HG03521 (cell line): ENCODE measurements around the gene DSP.

Experiments
- ATAC-seq: cut with Tn5 transposase; IDR thresholded peaks from one replicate; pipeline ENCODE4 v1.9.1; 2021; ENCODE audit warnings: mild to moderate bottlenecking, moderate library complexity; ENCODE audit not compliant: unreplicated experiment

DSP gene, protein sequence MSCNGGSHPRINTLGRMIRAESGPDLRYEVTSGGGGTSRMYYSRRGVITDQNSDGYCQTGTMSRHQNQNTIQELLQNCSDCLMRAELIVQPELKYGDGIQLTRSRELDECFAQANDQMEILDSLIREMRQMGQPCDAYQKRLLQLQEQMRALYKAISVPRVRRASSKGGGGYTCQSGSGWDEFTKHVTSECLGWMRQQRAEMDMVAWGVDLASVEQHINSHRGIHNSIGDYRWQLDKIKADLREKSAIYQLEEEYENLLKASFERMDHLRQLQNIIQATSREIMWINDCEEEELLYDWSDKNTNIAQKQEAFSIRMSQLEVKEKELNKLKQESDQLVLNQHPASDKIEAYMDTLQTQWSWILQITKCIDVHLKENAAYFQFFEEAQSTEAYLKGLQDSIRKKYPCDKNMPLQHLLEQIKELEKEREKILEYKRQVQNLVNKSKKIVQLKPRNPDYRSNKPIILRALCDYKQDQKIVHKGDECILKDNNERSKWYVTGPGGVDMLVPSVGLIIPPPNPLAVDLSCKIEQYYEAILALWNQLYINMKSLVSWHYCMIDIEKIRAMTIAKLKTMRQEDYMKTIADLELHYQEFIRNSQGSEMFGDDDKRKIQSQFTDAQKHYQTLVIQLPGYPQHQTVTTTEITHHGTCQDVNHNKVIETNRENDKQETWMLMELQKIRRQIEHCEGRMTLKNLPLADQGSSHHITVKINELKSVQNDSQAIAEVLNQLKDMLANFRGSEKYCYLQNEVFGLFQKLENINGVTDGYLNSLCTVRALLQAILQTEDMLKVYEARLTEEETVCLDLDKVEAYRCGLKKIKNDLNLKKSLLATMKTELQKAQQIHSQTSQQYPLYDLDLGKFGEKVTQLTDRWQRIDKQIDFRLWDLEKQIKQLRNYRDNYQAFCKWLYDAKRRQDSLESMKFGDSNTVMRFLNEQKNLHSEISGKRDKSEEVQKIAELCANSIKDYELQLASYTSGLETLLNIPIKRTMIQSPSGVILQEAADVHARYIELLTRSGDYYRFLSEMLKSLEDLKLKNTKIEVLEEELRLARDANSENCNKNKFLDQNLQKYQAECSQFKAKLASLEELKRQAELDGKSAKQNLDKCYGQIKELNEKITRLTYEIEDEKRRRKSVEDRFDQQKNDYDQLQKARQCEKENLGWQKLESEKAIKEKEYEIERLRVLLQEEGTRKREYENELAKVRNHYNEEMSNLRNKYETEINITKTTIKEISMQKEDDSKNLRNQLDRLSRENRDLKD (N-terminal part only)

DNA sequence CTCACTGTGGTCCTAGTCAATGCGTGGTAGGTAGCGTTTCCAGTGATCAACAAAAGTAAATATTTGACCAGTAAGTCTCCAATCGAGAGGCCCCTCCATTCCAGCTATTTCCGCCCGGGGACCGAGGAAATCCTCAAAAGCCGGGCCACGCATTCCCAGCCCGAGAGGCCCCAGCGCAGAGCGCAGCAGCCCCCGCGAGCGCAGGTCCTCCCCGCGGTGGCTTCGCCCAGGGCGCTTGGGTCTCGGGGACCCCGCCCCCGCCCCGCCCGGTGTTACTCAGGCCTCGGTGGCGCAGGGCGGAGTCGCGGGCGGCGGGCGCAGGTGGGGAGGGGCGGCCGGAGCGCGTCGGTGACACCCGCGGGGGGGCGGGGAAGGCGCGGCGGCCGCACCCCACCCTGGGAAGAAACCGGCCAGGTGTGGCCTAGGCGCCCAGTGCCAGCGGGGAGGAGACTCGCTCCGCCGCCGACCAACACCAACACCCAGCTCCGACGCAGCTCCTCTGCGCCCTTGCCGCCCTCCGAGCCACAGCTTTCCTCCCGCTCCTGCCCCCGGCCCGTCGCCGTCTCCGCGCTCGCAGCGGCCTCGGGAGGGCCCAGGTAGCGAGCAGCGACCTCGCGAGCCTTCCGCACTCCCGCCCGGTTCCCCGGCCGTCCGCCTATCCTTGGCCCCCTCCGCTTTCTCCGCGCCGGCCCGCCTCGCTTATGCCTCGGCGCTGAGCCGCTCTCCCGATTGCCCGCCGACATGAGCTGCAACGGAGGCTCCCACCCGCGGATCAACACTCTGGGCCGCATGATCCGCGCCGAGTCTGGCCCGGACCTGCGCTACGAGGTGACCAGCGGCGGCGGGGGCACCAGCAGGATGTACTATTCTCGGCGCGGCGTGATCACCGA, at the start of gene DSP:
DSP (plus strand) TSS at position 497 of the 890 bp plus-strand sequence; CDS start at position 742, 245 bp downstream.
- ATAC-seq, result peak; percentile 42

DNA sequence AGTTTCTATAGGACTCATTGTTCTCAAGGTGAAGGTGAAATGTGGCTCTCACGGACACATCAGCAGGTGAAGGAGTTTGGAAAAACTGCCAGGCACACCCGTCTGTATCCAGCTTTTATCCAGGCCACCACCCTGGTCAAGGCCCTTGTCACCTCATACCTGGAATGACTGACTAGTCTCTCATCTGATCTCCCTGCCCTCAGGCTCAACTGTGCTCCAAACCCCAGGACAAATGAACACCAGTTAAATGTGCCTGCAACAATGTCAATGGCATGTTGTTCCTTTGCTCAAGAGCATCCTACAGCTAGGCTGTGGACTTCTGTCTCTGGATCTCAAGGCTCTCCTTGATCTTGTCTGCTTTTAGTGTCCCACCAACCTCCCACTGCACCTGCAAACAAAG, 47.6 kb upstream of the DSP start:
- no peak for ATAC-seq

- no peak for ATAC-seq
Observed at GRCh38 chr6:7494638-7495037, 46.8 kb upstream of the DSP start.

DNA sequence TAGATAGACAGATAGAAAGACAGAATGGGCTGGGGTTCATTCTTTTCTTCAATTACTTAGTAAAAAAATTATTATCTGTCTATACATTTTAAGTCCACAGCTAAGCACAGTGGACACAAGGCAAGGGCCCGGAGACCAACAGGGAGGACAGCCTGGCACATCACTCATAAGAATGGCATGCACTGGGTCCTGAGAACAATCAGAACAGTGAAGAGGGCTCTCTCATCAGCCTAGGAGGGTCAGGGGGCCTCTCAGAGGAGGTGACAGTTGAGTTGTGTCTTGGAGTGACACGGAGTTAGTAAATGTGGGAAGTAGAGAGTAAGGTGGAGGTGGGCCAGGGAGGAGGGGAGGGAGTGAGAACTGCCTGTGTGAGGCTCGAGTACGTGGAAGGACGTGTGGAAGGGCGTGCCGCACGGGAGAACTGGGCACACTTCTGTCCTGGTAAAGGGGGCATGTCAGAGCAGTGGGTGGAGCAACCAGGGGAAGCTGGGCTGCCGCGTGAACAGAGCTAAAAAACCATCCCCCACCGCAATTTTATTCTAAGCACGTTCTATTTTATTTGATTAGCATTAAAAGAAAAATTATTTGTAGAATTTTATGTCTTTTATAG, 45.1 kb upstream of the DSP start:
- ATAC-seq, result no peak

- no peak for ATAC-seq
Observed at GRCh38 chr6:7500752-7501282, 40.7 kb upstream of the DSP start.

DNA sequence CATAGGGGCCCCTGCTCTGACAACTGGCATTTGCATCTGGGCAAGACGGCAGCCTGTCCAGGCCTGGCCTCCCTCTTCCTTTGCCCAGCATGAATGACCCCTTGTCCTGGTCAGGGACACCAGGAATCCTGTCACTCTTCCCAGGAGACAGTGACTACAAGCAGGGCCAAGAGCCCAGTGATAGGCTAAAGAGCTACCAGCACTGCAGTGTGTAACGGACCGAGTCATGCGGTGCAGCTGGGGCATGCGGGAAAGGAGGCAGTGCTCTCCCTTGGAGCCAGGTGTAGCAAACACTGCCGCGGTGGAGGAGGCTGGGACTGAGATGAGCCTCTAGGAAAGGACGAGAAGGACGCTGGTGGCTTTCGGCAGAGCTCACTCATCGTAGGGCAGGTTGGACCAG, 38.7 kb upstream of the DSP start:
- no peak for ATAC-seq

- no peak for ATAC-seq
Observed at GRCh38 chr6:7504041-7504440, 37.4 kb upstream of the DSP start.

GRCh38 chr6:7505189-7505699, 36.2 kb upstream of the DSP start:
- ATAC-seq, result no peak

DNA sequence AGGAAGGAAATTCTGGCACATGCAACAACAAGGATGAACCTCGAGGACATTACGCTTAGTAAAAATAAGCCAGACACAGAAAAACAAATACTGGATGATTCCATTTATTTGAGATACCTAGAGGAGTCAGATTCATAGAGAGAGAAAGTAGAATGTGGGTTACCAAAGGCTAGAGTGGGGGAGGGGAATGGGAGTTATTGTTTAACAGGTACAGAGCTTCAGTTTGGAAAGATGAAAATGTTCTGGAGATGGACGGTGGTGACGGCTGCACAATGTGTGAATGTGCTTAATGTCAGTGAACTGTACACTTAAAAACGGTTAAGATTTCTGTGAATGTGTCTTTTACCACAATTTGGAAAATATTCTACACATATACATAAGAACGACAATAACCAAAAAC, 33.9 kb upstream of the DSP start:
- ATAC-seq, result no peak

GRCh38 chr6:7512320-7512719, 29.2 kb upstream of the DSP start:
- no peak for ATAC-seq

DNA sequence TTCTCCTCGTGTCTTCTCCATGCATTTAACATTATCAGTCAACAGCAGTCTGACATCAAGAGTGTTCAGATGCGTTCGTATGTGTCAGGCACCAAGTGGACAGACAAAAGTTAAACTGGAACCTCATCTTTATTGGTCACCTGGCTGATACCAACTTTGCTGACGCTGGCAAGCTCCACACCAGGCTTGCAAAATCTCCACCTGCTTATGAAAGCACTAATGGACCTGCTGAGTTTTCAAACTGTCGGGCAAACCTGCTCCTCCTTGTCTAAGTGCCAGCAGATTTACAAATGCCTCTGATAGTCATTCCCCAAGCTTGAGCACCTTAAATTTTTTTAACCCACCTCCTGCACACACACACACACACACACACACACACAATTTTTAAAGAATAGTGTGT, 27.9 kb upstream of the DSP start:
- ATAC-seq, result no peak

GRCh38 chr6:7515363-7515762, 26.1 kb upstream of the DSP start:
- ATAC-seq, result no peak

DNA sequence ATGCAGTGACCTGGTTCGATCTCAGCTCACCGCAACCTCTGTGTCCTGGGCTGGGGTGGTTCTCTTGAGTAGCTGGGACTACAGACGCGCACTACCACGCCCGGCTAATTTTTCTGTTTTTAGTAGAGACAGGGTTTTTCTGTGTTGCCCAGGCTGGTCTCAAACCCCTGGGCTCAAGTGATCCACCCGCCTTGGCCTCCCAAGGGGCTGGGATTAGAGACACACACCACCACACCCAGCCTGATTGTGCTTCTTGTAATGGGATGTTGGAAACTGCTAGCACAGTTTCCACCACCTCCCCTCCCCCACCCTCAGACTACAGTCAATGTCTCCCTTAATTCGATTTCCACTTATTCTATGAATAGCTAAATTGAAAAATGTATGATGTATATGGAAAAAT, 22.6 kb upstream of the DSP start:
- no peak for ATAC-seq

DNA sequence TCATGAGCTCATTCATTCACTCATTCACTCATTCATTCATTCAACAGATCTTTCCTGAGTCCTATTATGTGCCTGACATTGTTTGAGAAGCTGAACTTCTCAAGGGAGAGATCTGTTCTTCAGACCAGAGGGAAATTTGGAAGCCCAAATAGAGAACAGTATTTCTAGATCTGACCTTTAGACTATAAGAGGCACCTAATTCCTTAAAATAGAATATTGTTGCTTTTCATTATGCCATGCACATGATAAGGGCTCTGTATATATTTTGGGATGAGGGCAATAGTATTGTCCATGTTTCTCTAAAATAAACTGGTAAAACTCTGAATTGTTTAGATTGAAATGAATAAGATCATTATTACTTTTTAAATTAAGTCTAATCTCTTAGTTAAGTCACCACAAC, 18.6 kb upstream of the DSP start:
- no peak for ATAC-seq

GRCh38 chr6:7523922-7524321, 17.5 kb upstream of the DSP start:
- ATAC-seq, result no peak

DNA sequence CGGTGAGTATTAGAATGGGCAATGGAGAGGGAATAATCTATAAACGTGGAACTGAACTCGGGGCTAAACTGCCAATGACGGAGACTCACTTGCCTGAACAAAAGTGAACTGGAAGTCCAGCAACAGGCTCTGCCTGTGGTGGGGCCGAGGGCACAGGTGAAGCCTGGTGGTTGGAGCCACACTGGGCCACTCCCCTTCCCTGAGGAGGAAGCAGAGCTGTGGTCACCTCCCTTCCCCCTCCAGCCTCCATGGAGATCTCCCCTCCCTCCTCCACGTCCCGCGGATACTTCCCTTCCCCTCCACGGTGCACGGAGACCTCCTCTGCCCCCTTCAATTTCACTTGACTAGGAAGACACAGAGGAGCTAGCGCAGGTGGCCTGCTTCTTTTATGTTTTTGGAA, 14.7 kb upstream of the DSP start:
- ATAC-seq, result no peak

DNA sequence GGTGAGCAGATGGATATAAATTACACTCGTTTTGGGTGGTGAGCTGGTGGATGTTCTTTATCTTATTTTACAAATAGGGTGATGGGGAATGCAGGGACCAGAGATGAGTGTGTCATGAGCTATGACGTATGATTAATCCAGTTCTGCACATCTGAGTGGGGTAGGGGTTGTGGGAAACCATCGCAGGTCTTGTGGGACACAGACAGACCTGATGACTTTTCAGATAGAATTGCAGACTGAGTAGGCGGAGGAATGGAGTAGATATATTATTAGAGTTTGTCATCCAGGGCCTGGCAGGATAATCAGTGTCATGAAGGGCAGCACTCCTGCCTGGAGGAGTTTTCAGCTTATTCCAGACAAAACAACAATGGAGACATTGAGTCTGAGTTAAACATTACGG, 12.9 kb upstream of the DSP start:
- ATAC-seq, result no peak

DNA sequence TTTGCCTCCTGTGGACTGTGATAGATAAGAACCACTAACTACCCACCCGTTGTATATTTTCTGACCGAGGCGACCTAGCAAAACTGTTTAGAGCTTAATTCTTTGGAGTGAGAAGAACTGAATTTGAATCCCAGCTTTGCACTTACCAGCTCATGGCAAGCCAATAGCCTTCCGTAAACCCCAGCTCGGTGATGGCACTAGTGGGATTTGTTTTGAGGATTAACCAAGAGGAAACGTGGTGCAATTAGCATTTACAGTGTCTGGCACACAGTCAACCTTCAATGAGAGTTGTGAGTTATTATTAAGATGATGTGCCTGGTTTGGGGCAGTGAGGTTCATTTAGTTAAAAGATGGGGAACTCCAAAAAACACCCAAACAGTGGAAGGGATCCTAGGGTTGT, 12.3 kb upstream of the DSP start:
- no peak for ATAC-seq

DNA sequence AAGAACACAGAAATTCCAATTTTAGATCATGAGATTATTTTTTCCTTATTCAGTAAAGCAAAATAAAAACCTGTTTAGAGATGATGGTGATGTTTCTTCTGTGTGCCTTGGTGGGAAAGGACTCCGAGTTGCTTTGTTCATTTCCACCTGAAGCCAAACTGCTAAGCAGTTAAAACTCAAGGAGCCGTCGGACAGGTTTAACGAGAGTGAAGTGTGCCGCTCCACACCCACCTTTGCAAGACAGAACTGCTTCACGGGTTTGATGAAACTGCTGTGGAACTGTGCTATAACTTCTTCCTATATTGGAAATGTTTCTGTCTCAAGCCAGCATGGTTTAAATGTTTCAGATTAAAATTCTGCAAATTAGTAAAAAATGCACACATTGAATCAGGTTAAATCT, 9.2 kb upstream of the DSP start:
- ATAC-seq, result no peak
